ENCODE results near the gene LAMP5.

Gene LAMP5, protein sequence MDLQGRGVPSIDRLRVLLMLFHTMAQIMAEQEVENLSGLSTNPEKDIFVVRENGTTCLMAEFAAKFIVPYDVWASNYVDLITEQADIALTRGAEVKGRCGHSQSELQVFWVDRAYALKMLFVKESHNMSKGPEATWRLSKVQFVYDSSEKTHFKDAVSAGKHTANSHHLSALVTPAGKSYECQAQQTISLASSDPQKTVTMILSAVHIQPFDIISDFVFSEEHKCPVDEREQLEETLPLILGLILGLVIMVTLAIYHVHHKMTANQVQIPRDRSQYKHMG

DNA sequence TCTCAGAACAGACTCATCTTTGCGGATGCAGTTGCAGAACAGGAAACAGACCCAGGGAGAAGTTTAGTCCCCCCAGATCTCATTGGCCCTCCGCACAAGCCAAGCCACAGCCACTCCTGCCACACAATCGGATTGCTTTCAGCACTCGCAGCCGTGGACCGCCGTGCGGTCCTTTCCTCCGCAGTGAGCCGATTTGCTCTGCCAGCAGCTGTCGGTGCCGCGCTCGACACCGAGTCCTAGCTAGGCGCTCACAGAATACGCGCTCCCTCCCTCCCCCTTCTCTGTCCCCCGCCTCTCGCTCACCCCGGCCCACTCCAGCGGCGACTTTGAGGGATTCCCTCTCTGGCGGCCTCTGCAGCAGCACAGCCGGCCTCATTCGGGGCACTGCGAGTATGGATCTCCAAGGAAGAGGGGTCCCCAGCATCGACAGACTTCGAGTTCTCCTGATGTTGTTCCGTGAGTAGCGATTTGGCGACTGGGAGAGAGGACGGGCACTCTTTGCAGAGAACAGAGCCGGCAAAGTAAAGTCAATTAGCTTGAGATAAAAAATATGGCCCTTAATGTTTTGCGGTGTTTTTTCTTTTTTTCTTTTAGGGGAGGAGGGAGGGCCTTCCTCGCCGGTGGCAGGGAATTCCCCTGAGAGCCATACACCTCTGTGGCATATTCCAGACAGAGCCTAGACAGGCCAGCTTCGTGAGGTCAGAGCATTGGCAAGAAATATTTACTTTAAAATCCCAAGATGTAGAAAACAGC, at the start of gene LAMP5:
LAMP5 (plus strand) TSS at position 130 of the 753 bp plus-strand sequence; CDS start at position 393, 263 bp downstream.
- peak; percentile 78 for DNase-seq

DNA sequence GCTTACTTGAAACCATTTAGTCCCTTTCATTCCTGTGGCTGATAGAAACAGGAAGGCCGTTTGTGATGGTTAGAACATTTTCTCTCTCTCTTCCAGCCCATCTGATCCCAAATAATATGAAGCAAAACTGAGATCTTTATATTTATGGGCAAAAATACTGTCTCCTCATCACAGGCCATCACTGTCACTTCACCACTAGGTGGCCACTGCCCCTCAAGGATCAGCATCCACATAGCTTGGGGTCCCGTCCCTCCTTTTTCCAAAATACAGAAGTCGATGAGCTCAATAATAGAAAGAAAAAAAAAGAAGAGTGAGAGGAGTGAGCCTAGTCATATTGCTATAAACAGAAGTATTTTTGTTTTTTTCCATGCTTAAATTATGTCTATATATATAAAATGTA, 46.4 kb upstream of the LAMP5 start:
- peak; percentile 30 for DNase-seq

DNA sequence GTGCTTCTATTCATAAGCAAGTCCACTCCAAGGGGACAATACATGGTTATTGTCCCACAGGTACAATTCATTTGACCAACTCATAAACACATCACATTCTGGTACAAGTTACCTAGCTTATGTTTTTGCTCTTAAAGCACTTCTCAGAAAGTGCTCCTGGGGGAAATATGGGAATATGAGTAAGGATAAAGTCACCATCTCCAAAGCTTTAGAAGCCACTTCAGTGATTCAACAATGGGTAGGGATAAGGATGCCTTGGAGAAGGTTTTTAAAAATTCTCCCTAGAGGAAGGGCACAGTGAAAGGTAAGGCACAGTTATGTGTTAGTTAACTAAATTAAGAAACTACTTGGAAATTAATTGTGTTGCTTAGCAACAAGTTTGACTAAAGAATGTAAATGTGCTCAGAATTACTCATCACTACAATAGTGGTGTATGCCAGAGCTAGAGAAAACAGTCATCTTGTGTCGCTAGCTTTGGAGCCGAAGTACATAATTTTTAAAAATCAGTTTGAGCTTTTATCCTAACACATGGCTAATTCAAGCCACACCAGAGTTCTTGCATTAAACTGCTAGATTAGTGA, 39.5 kb upstream of the LAMP5 start:
- DNase-seq, result no peak

DNA sequence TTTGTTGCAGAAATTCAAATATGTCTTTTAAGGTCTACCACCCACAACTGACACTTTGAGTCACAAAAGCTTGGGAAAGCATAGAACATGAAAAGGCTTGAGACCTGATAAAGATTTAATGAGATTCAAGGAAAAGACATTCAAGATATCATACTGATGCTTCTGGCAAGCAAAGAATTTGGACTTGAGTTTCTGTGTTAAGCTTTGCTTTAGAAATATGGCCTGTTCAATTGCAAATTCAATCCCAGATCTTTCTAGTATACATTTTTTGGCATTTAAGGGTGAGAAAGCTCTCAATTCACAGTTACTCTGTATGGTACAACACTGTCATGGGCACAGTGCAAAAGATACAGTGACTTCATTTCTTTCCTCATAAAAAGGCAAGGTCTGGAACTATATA, 38.9 kb upstream of the LAMP5 start:
- no peak for DNase-seq

DNA sequence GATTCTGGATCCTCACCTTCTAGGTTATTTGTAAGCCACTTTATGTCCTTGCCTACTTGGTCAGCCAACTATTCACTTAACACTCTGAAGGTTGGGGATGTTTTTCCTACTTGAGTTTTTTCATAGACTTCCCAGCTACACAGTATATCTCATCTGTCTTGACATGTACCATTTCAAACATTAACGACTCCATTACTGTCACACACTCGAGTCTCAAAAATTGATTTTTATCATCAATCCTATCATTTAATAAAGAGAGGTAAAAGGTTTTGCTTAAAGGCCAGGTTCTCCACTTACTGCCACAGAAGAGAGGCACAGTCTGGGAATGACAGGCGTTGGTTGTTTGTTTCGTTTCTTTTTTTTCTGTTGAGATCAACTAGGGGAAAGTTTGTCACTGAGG, 38.2 kb upstream of the LAMP5 start:
- no peak for DNase-seq

DNA sequence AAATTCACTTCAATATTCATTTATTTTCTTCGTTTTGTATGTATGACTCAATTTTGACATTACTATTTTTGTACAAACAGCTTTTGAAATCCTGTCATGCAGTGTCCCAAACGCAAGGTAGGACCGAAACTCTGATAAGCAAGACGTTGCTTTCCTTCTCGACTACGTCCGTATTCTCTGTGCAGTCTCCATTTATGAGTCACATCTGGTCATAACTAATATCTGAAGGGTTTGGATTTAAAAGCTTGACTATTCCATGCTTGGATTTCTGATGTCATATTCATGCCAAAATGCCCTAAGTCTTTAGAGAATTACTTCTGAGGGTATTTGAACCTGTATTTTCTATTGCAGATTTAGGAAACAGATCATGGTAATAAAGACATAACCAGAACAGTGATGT, 37.8 kb upstream of the LAMP5 start:
- no peak for DNase-seq

DNA sequence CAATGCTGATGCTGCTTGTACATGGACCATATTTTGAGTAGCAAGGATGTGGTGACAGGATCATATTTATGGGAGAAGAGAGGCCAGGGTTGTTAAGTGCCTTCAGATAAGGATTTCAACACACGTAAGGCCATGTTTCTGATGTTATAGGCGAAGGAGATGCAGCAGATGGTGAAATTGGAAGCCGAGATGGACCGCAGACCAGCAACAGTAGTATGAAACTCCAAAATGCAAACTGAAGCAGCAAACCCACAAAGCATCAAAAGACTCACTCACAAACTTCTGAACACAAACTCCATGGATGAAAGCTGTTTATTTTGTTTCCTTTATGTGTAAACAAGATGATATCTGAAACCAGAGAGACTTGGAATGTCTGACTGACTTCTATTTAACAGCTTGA, 35.6 kb upstream of the LAMP5 start:
- no peak for DNase-seq

DNA sequence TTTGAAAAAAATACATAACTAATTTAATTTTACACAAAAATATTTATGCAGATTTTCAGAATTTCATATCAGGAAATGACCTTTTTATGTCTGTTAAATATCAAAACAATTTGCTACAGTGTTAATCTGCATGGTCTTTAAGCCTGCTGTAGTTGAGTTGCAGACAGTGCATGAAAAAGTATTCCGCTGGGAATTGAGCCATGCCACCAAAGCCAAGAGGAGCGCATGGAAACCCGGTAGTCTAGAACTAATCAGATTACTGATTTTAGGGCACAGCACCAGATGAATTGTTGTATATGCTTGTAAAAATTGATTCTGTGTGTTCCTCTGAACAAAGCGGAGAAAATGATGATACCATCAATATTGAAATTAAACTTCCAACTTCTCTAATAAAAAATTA, 34.3 kb upstream of the LAMP5 start:
- DNase-seq, result no peak

DNA sequence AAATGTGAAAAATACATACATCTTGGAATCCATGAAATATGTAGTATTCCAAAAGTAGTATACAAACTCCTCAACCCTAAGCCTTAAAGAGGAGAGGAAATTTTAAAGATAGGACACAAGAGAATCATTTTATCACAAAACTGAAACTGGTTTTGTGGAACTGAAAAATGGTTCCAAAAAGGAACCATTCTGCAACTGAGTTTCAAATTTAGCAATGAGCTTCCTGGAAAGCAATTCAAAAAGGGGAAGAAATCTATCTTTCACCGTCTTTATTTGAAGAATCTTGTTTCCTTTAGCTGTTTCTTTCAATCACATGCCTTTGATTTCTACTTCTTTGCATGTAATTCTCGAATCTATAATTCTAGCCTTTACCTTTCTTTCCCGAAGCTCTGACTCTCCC, 32.2 kb upstream of the LAMP5 start:
- DNase-seq, result no peak

DNA sequence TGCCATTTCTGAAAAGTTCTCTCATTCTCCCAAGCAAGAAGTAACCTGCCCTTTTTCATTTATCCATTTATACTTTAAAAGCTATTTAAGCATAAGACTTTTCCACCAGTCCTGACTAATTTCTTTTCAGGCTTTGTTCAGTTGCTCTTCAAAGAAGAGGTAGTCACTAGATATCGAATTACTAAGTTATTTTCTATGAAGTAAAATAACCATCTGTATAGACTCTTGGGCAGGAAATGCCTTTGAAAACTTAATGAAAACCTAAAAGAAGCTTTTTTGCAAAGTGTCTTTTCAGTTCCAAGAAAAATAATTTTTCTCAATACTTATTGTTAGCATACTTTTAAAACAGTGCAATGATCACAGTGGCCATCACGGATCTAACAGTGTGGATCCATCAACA, 31.3 kb upstream of the LAMP5 start:
- no peak for DNase-seq

DNA sequence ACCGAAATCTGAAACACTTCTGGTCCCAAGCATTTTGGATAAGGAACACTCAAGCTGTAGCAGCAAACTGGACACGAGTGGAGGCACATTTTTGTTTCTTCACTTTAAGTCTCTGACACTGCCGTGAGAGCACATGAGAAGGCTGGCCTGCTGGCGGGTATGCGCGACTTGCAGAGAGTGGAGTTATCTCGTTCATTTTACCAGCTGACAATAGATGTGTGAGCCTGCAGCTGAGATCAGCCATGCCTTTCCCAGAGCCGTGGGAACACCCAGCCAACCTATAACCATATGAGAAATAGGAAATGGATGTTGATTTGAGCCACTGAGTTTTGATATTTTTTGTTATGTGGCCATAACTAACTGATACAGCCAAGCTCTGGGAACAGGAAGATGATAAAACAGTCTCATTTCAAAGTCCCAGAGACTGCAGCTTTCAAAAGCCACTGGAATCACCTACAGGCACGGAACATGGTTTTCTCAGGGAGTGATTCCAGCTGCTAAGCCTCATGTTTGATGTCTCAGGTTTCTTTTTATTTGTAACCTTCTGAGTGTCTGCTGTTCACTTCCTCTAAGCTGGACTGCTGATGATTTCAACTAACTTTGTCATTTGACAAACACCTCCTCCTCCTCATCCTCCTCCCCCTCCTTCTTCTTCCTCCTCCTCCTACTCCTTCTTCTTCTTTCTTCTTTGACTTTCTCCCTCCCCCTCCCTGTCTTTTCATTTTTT, 28.6 kb upstream of the LAMP5 start:
- DNase-seq, result no peak

DNA sequence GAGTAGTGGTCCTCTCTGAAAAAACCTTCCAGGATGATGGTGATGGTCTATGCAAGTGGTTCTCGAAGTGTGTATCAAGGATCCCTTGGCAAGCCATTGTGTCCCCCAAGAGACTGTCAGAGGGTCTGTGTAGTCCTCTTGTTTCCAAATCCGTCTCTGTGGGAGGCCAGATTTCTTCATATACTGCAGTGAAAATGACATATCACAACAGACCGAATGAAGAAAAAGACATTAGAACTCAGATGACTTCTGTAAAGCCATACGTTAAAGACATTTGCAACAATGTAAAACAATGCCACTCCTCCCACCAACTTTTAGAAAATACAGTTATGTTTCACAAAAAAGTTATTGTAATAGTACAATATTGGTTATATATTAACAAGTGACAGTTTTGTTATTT, 27.2 kb upstream of the LAMP5 start:
- no peak for DNase-seq

DNA sequence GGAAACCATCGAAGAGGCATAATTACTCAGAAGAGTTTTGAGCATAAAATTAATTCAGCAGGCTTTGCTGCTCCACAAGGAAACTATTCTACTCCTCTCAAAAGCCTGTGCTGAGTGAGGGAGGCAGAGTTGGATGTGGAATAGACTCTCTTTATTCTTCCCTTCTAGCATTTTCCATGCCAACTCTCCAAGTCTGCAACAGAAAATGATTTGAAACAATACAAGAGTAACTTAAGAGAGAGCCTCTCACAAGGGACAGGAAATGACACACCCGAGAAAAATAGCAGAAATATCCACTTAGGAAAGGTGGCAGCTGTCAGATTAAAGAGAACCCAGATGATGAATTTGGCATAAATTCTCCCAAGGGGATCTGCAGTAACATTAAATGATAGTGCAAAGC, 26.3 kb upstream of the LAMP5 start:
- DNase-seq, result no peak

DNA sequence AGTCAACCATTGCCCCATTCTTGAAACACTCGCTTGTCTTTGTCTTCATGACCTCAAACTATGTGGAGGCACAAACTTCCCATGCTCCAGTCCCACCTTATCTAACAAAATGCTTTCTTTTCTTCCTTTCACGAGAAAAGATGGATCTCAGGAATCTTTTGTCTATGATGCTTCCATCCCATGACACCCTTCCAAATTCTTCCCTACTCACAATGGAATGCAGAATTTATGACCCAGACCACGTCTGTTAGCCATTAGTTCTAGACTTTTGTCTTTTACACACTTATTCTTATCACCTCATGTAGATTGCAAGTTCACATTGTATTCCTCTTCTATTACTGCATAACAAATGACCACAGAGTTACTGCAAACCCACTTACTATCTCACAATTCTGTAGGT, 24.2 kb upstream of the LAMP5 start:
- no peak for DNase-seq

DNA sequence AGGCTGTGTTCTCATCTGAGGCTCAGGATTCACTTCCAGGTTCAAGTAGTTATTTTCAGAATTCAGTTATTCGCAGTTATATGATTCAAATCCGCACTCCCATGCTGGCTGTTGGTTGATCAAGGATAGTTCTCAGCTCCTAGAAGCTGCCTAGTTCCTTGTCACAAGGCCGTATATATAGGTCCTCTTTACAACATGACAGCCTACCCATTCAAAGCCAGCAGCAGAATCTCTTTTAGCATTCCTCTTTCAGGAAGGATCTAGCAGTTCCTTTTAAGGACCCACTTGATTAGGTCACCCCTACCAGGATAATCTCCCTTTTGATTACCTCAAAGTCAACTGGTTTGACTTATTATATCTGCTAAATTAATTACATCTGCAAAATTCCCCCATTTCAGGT, 23.8 kb upstream of the LAMP5 start:
- DNase-seq, result no peak

DNA sequence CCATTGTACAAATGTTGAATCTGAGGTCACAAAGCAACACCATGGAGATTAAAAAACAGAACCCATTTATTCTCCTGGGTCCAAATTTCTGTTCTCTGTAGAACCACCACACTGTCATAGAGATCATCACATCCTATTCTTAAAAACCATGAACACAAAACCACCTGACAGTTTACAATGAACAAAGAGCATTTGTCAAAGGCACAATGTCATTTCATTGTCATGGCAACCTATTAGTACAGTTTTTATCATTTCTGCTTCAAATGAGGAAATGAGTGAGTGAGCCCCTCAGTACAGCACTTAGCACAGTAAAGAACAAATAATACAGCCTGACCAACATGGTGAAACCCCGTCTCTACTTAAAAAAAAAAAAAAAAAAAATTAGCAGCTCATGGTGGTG, 23.1 kb upstream of the LAMP5 start:
- DNase-seq, result no peak

DNA sequence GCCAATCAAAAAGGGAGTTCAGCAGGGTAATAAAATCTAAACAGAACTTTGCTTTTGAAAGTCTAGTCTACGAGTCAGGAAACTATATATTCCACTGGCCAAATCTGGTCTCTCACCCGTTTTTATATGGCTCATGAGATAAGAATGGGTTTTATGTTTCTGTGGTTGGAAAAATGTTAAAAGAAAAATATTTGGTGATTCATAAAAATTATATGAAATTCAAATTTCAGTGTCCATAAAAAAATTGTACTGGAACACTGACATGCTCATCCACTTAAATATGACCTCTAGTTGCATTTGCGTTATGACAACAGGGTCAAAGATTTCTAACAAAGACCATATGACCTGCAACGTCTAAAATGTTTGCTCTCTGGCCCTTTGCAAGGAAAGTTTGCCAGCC, 22.3 kb upstream of the LAMP5 start:
- DNase-seq, result no peak

DNA sequence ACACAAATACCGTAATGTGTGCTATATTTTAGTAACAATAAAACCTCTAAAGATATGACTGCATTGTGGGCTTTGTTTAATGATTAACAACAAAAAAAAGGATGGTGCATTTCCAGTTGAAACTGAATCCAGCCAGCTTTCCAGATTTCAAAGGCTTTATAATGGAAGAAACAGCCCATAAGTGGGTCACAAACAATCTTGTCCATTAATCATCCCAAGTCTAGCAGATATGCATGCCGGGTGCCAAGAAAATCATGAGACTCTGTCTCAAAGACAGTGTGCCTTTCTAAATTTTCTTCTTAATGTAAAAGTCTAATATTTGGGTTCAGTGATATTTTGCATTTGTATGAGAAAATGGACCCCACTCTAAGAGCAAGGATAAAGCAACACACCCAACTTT, 20.6 kb upstream of the LAMP5 start:
- no peak for DNase-seq

DNA sequence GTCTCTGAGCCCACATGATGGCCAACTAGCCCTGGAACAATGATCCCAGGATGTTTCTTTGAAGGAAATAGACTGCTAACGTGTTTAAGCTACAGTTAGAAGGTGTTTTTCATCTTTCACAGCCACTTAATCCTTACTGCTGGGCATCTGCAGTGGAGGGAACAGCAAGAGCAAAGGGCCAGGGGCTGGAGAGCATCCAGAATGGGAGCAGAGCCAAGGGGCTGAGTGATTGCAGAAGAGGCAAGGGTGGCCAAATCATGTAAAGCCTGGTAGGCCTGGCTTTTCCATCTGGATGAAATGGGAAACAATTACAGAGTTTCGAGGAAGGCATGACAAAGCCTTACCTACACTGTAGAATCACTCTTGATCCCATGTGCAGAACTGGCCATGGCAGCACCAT, 18.7 kb upstream of the LAMP5 start:
- no peak for DNase-seq

DNA sequence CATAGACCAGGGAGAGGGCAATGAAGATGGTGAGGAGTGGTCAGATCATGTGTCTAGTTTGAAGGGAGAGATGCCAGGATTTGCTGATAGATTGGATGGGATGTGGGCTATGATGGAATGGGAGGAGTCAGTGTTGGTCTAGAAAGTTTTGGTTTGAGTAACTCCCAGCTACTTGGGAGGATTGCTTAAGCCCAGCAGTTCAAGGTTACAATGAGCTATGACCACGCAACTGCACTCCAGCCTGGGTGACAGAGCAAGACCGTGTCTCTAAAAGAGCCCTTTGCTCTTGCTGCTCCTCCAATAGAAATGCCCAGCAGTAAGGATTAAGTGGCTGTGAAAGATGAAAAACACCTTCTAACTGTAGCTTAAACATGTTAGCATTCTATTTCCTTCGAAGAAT, 18.2 kb upstream of the LAMP5 start:
- no peak for DNase-seq

DNA sequence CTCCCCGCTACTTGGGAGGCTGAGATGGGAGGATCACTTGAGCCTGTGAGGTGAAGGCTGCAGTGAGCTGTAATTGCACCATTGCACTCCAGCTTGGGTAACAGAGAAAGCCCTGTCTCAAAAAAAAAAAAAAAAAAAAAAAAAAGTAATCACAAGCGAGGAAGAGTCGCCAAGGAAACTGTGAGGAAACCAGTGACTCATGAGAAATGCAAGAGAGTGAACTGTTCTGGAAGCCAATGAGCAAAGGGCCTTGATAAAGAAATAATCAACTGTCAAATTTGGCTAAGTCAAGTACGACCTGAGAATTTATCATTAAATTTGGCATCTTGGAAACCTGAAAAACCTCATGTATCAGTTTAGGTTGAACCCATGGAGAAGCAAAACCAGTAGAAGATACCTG, 16.1 kb upstream of the LAMP5 start:
- DNase-seq, result no peak

DNA sequence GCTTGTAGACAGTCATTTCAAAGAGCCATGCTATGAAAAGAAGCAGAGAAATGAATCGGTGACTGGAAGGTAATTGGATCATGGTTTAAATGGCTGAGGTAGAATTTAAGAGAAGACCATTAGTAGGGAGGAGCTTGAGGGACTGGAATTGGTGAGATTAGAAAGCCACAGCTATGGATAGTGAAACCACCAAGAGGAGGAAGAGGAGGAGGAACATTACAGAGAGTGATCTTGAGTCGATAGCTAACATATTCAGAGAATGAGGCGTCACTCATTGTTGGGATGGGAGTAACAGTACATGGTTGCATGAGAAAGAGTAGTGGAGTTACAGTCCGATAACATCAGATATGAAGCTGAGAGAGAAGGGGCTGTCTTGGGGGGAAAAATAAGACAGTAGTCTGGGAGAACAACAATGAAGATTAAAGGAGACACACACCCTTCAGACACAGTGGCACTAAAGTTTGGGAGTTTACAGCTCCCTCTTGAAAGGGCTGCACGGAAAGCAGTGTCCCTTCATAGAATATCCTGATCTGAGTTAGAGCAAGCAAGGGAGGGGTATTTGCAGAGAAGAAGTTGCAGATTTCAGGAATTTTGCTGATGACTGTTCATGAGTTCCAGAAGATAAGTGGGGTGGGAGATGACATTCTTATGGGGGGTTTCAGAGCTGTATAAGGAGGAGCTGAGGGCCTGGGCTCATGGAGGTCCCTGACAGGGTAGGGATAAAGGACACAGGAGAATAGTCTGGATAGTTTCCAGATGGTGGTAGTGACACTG, 15.1 kb upstream of the LAMP5 start:
- DNase-seq, result no peak

DNA sequence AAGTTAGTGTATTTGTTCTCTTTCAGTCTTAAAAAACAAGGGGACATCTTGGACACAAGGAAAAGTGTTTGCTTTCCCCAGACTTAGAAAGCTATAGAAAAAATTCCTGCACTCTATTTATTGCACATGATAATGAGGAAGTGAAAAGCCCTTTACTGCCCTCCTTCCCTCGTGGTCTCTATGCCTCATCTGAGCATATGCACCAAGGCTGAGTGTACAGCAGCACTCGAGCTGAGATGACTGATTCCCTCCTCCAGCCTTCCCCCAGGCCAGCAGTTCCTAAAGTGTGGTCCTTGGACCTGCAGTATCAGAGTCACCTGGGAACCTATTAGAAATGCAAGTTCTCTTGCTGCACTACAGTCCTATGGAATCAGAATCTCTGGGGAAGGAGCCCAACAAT, 14.3 kb upstream of the LAMP5 start:
- DNase-seq, result no peak
